SH-SY5Y (cell line): Measurements from ENCODE around the gene LSM14B.

Experiments used
- GATA2 ChIP-seq: IDR thresholded peaks from 2 replicates; pipeline ENCODE4 v1.6.1; 2011; ENCODE audit warnings: mild to moderate bottlenecking, low read depth, low read length
- GATA3 ChIP-seq: IDR thresholded peaks from 2 replicates; pipeline ENCODE4 v1.6.1; 2011; ENCODE audit warnings: low read depth, mild to moderate bottlenecking, low read length, moderate library complexity

The LSM14B gene

DNA sequence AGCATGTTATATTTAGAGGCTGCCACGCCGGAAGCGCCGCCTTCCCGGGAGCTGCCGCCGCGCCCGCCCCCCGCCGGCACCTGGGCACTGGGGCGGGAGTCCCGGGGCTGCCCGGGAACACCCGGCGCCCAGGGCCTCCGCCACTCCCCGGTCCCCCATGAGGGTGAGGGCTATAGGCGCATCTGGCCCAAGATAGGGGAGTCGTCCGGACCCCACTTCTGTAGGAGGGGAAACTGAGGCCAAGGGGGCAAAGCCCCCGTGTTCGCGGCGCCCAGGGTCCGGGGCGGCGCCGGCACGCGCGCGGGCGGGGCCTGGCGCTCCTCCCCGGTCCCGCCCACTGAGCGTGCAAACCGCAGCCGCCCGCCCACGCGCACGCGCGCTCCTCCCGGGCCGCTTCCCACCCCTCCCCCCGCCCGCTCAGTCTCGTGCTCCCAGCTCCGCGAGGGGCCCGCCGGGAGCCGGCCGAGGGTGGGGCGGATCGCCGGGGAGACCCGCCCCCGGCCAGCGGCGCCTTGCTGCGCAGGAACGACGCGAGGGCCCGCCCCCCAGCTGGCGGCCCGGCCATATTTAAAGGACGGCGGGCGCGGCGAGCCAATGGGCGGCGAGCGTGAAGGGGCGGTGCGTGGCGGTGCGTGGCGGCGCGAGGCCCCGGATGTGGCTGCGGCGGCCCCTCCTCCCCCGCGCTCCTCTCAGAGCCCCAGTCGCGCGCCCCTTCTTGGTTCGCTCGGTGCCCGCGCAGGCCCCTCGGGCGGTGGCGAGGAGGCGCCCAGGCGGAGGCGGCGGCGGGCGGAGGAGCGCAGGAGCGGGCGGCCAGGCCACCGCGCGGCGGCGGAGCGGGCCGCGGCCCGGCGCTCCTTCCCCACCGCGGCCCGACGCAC, at the start of gene LSM14B:
TSS of gene LSM14B (plus strand) at position 700 of the 878 bp plus-strand sequence. CDS start 192 bp downstream, outside the sequence.
- peak; percentile 4; the same call in 1 of the 2 replicates for TF ChIP-seq GATA2
- no peak for TF ChIP-seq GATA3

DNA sequence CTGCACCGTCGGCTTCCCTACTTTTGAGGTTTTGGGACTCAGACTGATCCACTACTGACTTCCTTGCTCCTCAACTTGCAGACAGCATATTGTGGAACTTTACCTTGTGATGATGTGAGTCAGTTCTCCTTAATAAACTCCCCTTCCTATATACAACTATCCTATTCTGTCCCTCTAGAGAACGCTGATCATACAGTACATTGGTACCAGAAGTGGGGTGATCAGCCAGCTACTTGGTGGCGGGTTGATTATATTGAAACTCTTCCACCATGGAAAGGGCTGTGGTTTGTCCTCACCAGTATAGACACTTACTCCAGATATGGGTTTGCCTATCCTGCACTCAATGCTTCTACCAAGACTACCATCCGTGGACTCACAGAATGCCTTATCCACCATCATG, 49.0 kb upstream of the LSM14B start:
- no peak for TF ChIP-seq GATA2

DNA sequence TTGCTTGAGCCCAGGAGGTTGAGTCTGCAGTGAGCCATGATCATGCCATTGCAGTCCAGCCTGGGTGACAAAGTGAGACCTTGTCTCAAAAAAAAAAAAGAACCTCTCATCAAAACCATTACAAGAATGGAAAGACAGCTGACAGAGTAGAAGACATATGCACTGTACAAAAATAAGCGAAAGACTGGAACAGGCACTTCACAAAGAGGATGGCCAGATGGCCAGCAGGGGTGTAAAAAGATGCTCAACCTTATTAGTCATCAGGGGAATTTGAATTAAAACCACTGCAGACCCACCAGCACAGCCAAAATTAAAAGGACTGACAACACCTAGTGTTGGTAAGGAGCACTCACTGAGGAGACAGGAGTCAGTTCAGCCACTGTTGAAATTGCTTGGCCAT, 43.1 kb upstream of the LSM14B start:
- no peak for TF ChIP-seq GATA3
- TF ChIP-seq GATA2, result no peak

DNA sequence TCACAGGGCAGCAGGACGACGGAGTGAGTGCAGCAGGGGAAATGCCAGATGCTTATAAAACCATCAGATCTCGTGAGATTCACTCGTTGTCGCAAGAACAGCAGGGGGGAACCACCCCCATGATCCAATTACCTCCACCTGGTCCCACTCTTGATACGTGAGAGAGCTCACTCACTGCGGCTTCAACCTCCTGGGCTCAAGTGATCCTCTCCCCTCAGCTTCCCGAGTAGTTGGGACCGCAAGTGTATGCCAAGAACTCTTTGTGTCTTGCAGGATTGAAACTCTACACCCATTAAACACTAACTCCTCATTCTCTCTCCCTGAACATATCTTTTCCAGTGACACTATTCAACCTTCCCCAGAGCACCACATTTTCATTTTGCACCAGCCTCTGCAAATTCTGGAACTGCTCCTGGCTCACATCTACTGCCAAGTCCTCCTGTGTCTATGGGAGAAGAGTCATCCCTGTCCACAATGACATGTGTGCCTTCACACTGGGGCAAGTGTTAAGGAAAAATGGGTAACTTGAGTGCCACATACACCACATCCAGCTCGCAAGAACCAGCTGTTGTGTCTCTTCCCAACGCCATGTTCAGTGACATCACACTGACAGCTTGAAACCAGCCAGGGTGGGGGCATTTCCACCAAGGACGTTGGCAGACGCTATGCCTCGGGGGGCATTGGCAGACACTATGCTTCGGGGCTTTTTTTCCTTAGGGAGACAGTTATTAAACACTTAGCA, 41.9 kb upstream of the LSM14B start:
- no peak for TF ChIP-seq GATA2
- no peak for TF ChIP-seq GATA3

DNA sequence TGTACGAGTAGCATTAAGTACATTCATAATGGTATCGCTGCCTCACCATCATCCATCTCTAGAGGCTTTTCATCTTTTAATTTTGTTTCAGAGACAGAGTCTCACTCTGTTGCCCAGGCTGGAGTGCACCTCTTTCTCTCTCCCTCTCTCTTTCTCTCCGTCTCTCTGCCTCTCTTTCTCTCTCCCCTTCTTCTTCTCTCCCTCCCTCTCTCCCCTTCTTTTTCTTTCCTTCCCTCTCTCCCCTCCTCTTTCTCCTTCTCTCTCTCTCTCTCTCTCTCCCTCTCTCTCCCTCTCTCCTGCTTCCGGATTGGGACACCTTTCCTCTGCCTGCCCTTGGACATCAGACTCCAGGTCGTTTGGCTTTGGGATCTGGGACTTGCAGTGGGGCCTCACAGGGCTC, 39.0 kb upstream of the LSM14B start:
- TF ChIP-seq GATA3, result no peak
- TF ChIP-seq GATA2, result no peak

DNA sequence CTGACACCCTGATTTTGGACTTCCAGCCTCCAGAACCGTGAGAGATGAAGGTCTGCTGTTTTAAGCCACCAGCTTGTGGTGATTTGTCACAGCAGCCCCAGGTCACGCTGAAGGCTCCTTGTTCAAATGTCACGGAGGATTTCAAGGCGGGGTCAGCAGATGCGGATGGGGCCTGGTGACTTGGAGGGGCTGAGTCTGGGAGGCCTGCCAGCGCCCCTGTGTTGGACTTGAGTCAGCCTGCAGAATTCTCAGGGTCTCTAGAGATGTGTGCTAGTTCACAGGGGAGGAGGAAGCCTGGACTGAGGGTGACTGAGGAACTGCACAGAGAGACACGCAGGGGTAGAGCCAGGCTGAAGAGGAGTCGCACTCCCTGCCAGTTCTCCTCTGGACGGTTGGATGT, 37.1 kb upstream of the LSM14B start:
- TF ChIP-seq GATA2, result no peak
- TF ChIP-seq GATA3, result no peak

DNA sequence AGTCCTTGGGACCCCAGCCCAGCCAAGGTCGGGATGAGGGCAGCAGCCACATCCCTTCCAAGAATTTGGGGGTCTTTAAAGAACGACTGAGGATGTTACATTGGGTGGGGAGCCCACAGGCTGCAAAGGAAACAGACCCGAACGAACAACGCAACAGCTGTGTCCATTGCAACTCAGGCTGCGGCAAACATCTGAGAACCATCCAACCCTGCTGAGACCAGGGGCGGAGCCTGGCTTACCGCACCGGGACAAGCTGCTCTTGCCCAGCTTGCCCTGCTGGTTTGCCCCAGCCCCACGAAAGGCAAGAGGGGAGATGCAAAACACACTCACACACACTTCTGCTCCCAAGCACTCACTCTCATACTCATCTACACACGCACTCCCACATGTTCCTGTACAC, 35.0 kb upstream of the LSM14B start:
- TF ChIP-seq GATA2 (no peak), GATA3 (no peak)

DNA sequence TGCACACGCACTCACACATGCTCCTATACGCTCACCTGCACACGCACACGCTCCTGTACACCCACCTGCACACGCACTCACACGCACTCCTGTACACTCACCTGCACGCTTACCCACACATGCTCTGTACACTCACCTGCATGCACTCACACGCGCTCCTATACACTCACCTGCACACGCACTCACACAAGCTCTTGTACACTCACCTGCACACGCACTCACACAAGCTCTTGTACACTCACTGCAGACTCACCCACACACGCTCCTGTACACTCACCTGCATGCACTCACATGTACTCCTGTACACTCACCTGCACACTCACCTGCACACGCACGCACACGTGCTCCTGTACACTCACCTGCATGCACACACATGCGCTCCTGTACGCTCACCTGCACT, 34.6 kb upstream of the LSM14B start:
- TF ChIP-seq GATA2, result no peak
- no peak for TF ChIP-seq GATA3

DNA sequence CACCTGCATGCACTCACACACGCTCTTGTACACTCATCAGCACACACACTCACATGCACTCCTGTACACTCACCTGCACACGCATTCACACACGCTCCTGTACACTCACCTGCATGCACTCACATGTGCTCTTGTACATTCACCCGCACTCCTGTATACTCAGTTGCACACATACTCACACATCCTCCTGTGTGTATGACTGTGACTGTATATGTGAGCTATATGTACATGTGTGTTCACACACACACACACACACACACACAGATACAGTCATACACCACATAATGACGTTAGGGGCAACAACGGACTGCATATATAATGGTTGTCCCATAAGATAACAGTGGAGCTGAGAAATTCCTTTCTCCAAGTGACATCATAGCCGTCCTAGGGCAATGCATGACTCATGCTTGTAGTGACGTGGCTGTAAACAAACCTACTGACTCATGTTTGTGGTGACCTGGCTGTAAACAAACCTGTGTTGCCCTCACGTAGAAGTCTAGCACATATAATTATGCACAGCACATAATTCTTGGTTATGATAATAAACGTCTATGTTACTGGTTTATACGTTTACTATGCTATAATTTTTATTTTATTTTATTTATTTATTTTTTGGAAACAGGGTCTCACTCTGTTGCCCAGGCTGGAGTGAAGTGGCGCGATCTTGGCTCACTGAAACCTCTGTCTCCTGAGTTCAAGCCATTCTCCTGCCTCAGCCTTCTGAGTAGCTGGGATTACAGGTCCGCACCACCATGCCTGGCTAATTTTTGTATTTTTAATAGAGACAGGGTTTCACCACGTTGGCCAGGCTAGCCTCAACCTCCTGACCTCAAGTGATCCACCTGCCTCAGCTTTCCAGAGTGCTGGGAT, 33.8 kb upstream of the LSM14B start:
- TF ChIP-seq GATA3, result no peak
- TF ChIP-seq GATA2, result no peak

DNA sequence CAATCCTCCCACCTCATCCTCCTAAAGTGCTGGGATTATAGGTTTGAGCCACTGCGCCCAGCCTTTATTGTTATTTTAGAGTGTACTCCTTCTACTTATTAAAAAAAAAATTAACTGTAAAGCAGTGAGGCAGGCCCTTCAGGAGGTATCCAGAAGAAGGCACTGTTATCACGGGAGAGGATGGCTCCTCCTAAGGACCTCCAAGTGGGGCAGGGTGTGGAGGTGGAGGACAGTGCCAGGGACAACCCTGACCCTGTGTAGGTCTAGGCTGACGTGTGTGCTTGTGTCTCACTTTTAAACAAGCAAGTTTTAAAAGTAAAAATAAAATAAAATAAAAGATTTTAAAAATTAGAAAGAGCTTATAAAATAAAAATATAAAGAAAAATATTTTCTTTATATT, 32.9 kb upstream of the LSM14B start:
- no peak for TF ChIP-seq GATA2
- TF ChIP-seq GATA3, result no peak

DNA sequence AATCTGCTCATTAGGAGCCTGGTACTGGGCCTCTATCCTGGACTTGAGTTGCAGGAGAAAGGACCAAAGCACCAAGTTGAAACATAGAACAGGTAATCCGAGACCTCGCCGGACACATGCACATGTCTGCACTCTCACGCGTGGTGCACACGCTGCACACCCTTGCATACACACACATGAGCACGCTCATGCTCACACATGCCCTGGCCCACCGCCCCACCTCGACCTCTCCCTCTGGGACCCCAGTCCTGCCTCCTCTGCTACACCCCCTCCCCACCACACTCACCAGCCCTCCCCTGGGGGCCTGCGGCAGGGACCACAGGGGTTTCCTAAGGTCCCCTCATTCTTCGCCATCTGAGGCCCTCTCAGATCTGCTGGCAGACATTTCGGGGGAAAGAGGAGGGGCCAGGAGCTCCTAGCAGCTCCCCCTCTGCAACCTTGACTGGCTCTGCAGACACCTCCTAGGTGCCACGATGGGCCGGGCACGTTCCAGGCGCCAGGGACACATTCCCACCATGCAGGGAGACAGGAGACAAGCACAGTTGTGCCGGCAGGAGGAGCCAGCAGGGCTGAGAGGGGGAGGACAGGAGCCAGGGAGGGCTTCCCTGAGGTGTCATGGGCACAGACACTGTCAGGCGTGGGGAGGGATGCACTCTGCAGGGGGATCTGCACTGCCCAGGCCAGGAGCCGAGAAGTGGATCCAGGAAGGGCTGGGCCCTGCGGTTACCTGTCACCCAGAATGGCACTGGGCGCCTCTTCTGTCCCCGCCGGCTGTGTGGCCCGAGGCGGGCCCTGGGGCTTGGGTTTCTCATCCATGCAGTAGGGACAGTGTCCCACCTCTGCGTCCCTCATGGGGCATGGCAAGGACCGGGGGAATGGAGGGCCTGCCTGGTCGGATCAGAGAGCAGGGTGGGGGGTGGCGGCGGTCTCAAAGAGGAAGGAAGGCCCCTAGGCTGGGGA, 25.6 kb upstream of the LSM14B start:
- no peak for TF ChIP-seq GATA3
- TF ChIP-seq GATA2, result no peak

DNA sequence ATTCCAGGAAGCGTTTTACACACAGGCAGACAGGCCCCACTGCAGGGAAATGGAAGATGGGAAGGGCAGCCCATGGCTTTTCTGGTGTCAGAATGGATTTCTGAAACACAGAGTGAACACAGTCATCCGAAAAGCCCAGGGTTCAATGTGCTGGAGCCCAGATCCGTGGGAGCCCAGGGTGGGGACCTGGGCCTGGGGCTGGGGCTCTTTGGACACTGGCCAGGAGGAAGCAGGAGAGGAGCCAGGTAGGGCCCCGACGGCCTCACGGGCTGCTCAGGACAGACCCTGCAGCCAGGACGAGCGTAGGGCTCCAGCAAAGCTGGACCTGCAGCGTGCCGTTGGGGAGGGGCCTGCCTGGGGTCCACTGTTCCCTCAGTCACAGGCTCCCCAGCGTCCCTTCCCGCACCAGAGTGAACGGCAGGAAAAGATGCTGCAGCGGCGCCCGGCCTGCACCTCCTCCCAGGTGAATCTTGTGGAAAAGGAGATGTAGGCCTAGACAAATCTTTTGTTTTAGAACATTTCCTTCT, 24.3 kb upstream of the LSM14B start:
- TF ChIP-seq GATA2, result no peak
- TF ChIP-seq GATA3, result no peak

DNA sequence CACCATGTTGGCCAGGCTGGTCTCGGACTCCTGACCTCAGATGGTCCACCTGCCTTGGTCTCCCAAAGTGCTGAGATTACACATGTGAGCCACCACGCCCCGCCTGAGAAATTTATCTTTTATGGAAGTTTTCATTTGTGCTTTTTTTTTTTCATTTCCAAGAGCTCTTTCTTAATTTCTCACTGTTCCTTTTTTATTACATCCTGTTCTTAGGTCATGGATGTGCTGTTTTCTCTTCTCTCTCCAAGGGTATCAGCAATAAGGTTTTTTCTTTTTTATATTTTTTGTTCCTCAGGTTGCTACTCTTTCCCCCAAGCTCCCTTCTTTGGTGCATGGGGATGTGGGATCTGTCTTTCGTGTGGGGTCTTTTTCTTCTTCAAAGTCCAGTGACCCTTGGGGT, 21.2 kb upstream of the LSM14B start:
- TF ChIP-seq GATA3 (no peak), GATA2 (no peak)
